ENCODE measurements around the gene INHBE.
A peak's percentile ranks its signal among the peaks of the same experiment; 100 is the strongest.
"Not testable (repeated sequence)": the region's sequence is repeated elsewhere in the genome, so short reads cannot be mapped to it uniquely, and the experiment has no call there.

INHBE gene

DNA sequence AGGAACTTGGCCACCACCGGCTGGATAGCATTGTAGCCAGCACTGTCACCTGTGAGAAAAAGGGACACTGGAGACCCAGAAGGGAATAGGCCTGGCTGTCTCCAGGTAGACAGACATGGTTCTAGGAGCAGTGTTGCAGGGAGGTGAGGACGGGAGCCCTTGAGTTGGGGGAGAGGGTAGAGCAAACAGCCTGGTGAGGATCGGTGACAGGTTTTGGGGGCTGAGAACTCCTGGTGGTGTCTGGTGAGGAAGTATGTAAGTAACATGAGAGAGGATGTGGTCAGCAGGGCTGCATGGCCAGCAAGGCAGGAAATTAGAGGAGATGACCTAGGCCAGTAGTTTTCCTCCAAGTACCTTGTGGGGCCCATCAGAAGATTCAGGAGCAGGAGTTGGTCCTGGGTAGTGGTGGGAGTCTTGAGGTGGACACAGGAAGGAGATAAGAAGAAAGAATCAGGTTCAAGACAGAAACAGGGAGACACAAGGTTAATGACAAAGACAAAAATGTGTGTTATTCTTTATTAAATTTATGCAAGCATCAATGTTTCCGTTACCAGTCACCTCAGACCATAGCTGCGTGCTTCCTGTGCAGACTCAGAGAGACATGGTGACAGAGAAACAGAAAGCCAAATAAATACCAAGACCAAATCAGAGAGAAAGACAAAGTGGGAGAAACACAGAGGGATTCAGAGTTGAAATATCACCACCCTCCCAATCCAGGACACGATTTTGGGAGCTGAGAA lies 24.4 kb downstream of the INHBE start, which contains the start of gene ARHGAP9:
ARHGAP9 (minus strand) TSS at position 491 of the 740 bp plus-strand sequence; CDS start at position 31, 460 bp downstream.
- no peaks in the 10 kb centered on the region for H3K27me3 Mint-ChIP-seq
- peaks cover 8% of the 10 kb centered on the region for H3K36me3 Mint-ChIP-seq
- DNase-seq (ENCODE audit: low spot score in 2 of 2) (peak; percentile 49 to 56), ATAC-seq (ENCODE audit: low read depth) (peak; percentile 70)
- H3K4me3 Mint-ChIP-seq, result peak within 1 kb of the TSS; percentile 99
- H3K9me3 Mint-ChIP-seq, result no peaks in the 10 kb centered on the region
- H3K4me1 Mint-ChIP-seq, result peaks cover 57% of the 10 kb centered on the region
- H3K27ac Mint-ChIP-seq, result peak within 1 kb of the TSS; percentile 99

DNA sequence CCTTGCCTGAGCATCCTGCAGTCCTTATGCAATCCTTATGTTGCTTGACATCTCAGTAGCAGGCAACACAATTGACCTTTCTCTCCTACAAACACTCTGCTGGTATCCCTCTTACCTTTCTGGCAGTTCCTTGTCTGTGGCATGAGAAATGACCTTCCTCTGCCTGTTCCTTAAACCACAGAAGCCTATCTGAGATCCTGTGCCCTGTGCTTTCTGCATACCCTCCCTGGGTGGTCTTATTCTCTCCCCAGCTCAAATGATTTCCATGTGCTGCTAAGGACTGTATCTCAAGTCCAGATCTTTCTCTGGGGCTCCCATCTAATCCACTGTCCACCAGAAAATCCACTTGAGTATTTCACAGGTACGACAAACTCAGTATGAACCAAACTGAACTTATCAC lies 26.6 kb downstream of the INHBE start:
- no peak for ATAC-seq (ENCODE audit: low read depth)
- H3K36me3 Mint-ChIP-seq, result no peaks in the 10 kb centered on the region
- DNase-seq (ENCODE audit: low spot score in 2 of 2), result no peak
- no peaks in the 10 kb centered on the region for H3K9me3 Mint-ChIP-seq
- no peaks in the 10 kb centered on the region for H3K27me3 Mint-ChIP-seq
- peak overlapping the region; percentile 43 for H3K4me3 Mint-ChIP-seq
- H3K4me1 Mint-ChIP-seq, result peaks cover 47% of the 10 kb centered on the region
- H3K27ac Mint-ChIP-seq, result peak overlapping the region; percentile 99

- H3K27ac Mint-ChIP-seq, result peak overlapping the region; percentile 54
- H3K36me3 Mint-ChIP-seq, result no peaks in the 10 kb centered on the region
- no peaks in the 10 kb centered on the region for H3K9me3 Mint-ChIP-seq
- H3K27me3 Mint-ChIP-seq, result no peaks in the 10 kb centered on the region
- ATAC-seq (ENCODE audit: low read depth) (no peak), DNase-seq (ENCODE audit: low spot score in 2 of 2) (no peak)
- H3K4me1 Mint-ChIP-seq, result peaks cover 39% of the 10 kb centered on the region
- no peak overlapping the region for H3K4me3 Mint-ChIP-seq
These were observed 28.4 kb downstream of the INHBE start for GRCh38 chr12:57483466-57483865.

DNA sequence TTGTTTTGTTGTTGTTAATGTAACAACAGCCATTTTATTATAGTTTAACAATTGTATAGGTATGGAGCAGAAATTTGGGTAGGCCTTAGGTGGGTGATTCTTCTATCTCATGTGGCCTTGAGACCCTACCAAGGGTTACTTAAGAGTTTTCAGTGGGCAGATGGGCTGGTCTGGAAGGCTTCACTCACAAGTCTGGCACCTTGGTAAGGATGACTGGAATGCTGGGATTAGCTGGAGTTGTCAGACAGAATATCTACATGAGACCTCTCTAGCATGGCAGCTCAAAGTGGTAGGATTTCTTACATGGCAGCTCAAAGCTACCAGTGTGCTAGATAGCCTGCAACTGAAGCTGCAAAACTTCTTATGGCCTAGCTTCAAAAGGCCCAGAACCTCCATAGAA lies 30.6 kb downstream of the INHBE start:
- Mint-ChIP-seq H3K9me3 (no peaks in the 10 kb centered on the region), H3K27me3 (no peaks in the 10 kb centered on the region), H3K4me3 (no peak overlapping the region), H3K36me3 (peaks cover 3% of the 10 kb centered on the region), H3K4me1 (peaks cover 33% of the 10 kb centered on the region), H3K27ac (no peak overlapping the region)
- no peak for DNase-seq (ENCODE audit: low spot score in 2 of 2)
- no peak for ATAC-seq (ENCODE audit: low read depth)

DNA sequence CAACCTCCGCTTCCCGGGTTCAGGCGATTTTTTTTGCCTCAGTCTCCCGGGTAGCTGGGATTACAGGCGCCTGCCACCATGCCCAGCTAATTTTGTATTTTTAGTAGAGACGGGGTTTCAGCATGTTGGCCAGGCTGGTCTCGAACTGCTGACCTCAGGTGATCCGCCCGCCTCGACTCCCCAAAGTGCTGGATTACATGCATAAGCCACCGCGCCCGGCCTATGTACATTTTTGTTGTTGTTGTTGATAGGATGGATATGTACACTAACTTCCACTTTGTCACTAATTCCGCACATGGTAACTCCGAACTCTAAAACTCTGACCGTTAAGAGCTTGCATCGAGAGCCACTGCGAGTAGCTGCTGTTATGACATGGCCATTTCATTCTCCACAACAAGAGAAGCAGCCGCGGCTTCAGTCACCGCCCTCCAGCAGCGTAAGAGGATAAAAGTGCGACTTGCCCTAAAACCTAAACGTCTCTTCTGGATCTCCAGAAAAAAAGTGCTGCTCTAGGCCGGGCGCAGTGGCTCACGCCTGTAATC lies 32.0 kb downstream of the INHBE start:
- H3K4me1 Mint-ChIP-seq, result peaks cover 26% of the 10 kb centered on the region
- H3K27ac Mint-ChIP-seq, result no peak overlapping the region

DNA sequence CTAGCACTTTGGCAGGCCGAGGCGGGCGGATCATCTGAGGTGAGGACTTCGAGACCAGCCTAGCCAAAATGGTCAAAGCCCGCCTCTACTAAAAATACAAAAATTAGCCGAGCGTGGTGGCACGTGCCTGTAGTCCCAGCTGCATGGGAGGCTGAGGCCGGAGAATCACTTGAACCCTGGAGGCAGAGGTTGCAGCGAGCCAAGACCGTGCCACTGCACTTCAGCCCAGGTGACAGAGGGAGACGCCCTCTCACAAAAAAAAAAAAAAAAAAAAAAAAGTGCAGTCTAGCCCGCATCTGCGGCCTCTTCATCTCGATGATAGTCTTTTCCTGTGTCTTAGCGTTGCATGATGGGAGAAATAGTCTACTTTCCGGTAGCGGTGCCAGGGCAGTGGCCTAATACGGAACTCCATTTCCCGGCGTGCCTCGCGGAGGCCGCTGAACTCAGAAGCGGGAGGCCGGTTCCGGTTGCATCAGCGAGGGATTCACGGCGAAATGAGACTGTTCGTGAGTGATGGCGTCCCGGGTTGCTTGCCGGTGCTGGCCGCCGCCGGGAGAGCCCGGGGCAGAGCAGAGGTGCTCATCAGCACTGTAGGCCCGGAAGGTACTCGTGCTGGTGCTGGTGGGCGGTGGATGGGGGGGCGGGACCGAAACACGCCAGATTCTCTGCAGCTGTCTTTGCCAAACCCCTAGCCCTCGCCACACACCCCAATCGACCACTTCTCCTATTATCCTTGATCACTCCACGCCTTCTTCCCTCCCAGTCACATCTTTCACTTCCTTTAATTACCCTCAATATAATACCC lies 32.7 kb downstream of the INHBE start, which contains the start of gene MARS1:
MARS1 (plus strand) TSS at position 472 of the 805 bp plus-strand sequence; CDS start at position 495, 23 bp downstream.
- ATAC-seq (ENCODE audit: low read depth) (peak; percentile 97), DNase-seq (ENCODE audit: low spot score in 2 of 2) (peak; percentile 72 to 86)
- no peaks in the 10 kb centered on the region for H3K9me3 Mint-ChIP-seq
- H3K27me3 Mint-ChIP-seq, result no peaks in the 10 kb centered on the region
- peaks cover 15% of the 10 kb centered on the region for H3K36me3 Mint-ChIP-seq
- peak within 1 kb of the TSS; percentile 88 for H3K27ac Mint-ChIP-seq
- H3K4me1 Mint-ChIP-seq, result peaks cover 26% of the 10 kb centered on the region
- peak within 1 kb of the TSS; percentile 91 for H3K4me3 Mint-ChIP-seq

More for the DNA sequence above, 32.0 kb downstream of the INHBE start:
- Mint-ChIP-seq H3K36me3 (peaks cover 11% of the 10 kb centered on the region), H3K27me3 (no peaks in the 10 kb centered on the region), H3K4me3 (no peak overlapping the region), H3K9me3 (no peaks in the 10 kb centered on the region)
- ATAC-seq (ENCODE audit: low read depth) (no peak), DNase-seq (ENCODE audit: low spot score in 2 of 2) (no peak)

- no peak for DNase-seq (ENCODE audit: low spot score in 2 of 2)
- no peaks in the 10 kb centered on the region for H3K9me3 Mint-ChIP-seq
- peaks cover 18% of the 10 kb centered on the region for H3K36me3 Mint-ChIP-seq
These were observed 33.5 kb downstream of the INHBE start for GRCh38 chr12:57488402-57489156.

GRCh38 chr12:57489157-57489641 lies 34.1 kb downstream of the INHBE start:
- Mint-ChIP-seq H3K4me3 (peak overlapping the region; percentile 91), H3K27me3 (no peaks in the 10 kb centered on the region), H3K27ac (peak overlapping the region; percentile 88), H3K9me3 (no peaks in the 10 kb centered on the region), H3K4me1 (peaks cover 22% of the 10 kb centered on the region), H3K36me3 (peaks cover 18% of the 10 kb centered on the region)
- ATAC-seq (ENCODE audit: low read depth), result no peak
- DNase-seq (ENCODE audit: low spot score in 2 of 2), result no peak

More at GRCh38 chr12:57488402-57489156, 33.5 kb downstream of the INHBE start:
- no peaks in the 10 kb centered on the region for H3K27me3 Mint-ChIP-seq
- H3K4me1 Mint-ChIP-seq, result peaks cover 23% of the 10 kb centered on the region
- ATAC-seq (ENCODE audit: low read depth), result no peak
- peak overlapping the region; percentile 91 for H3K4me3 Mint-ChIP-seq
- H3K27ac Mint-ChIP-seq, result peak overlapping the region; percentile 88

DNA sequence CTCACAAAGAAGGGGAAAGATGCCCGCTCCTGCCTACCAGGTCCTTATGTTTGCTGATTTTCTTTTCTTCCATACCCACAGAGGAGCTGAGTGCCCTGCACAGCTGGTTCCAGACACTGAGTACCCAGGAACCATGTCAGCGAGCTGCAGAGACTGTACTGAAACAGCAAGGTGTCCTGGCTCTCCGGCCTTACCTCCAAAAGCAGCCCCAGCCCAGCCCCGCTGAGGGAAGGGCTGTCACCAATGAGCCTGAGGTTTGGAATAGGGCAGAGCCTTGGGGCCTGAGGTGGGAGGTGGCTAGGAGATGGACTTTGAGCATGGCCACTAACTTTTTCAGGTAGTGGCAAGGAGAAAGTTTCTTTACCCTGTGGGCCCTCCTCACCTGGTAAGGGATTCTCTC lies 35.0 kb downstream of the INHBE start:
- Mint-ChIP-seq H3K27me3 (no peaks in the 10 kb centered on the region), H3K27ac (no peak overlapping the region), H3K4me1 (peaks cover 22% of the 10 kb centered on the region), H3K4me3 (no peak overlapping the region), H3K9me3 (no peaks in the 10 kb centered on the region), H3K36me3 (peaks cover 18% of the 10 kb centered on the region)
- no peak for ATAC-seq (ENCODE audit: low read depth)
- no peak for DNase-seq (ENCODE audit: low spot score in 2 of 2)

- no peak for ATAC-seq (ENCODE audit: low read depth)
- H3K4me3 Mint-ChIP-seq, result peak overlapping the region; percentile 2
- DNase-seq (ENCODE audit: low spot score in 2 of 2), result no peak
These were observed 36.5 kb downstream of the INHBE start for GRCh38 chr12:57491393-57492280.

GRCh38 chr12:57495051-57495701 lies 40.1 kb downstream of the INHBE start:
- not testable (repeated sequence) for H3K27ac Mint-ChIP-seq; H3K4me3 Mint-ChIP-seq; H3K9me3 Mint-ChIP-seq; DNase-seq (ENCODE audit: low spot score in 2 of 2); ATAC-seq (ENCODE audit: low read depth); H3K27me3 Mint-ChIP-seq
- peaks cover 19% of the 10 kb centered on the region for H3K4me1 Mint-ChIP-seq
- H3K36me3 Mint-ChIP-seq, result peaks cover 32% of the 10 kb centered on the region

More at GRCh38 chr12:57491393-57492280, 36.5 kb downstream of the INHBE start:
- Mint-ChIP-seq H3K36me3 (peaks cover 20% of the 10 kb centered on the region), H3K4me1 (peaks cover 22% of the 10 kb centered on the region), H3K27ac (peak overlapping the region; percentile 39), H3K9me3 (no peaks in the 10 kb centered on the region), H3K27me3 (no peaks in the 10 kb centered on the region)

DNA sequence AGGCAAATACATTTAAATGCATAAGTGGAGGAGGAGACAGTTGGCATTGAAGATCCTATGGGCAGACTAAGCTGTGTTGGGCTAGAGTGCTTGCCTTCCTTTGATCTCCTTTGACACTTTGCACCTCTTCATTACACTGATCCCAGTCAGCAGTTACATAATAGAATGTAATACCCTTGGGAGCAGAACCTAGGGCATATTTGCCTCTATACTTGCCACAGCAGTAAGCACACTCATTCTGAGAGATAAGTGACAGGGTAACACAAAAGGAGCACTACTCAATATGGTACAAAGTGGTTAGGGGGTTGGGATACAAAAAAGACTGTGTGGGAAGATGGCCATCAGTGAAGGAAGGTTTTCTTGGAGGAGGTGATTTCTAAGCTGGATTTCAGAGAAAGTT lies 41.7 kb downstream of the INHBE start:
- no peak for DNase-seq (ENCODE audit: low spot score in 2 of 2)
- peak overlapping the region; percentile 49 for H3K27ac Mint-ChIP-seq
- no peaks in the 10 kb centered on the region for H3K9me3 Mint-ChIP-seq
- H3K36me3 Mint-ChIP-seq, result peaks cover 36% of the 10 kb centered on the region
- peaks cover 18% of the 10 kb centered on the region for H3K4me1 Mint-ChIP-seq
- H3K27me3 Mint-ChIP-seq, result no peaks in the 10 kb centered on the region
- no peak overlapping the region for H3K4me3 Mint-ChIP-seq
- ATAC-seq (ENCODE audit: low read depth), result no peak

Data from memory B cell (primary cell).